Upper lobe of left lung (tissue), 6 donors: ENCODE results near the gene PTK6. TPM values are rescaled to one million over a fixed set of nuclear protein-coding genes. Genes with fewer than 3 reads are reported as not detected.

Source experiments
- ATAC-seq, 2 donors: fragments of 200-7000 bp; cut with Tn5 transposase; one replicate each; pipeline ENCODE4 v1.9.1; 2022; ENCODE audit warnings: mild to moderate bottlenecking in 2 of 2, moderate library complexity in 2 of 2; ENCODE audit not compliant: low FRiP score in 2 of 2
- DNase-seq, 2 donors: peaks; one replicate each; pipeline ENCODE4 v3.0.0-alpha.2; 2019 to 2020
- H3K27ac ChIP-seq, 4 donors: fragments of 200-600 bp; sonication (generic); one replicate each; pipeline ENCODE4 v1.5.1; 2016 to 2019
- H3K27me3 ChIP-seq, 4 donors: fragments of 200-600 bp; sonication (generic); one replicate each; pipeline ENCODE4 v1.5.1; 2017 to 2019
- H3K36me3 ChIP-seq, 4 donors: fragments of 200-600 bp; sonication (generic); one replicate each; pipeline ENCODE4 v1.5.1; 2016 to 2019
- H3K4me1 ChIP-seq, 4 donors: fragments of 200-600 bp; sonication (generic); one replicate each; pipeline ENCODE4 v1.5.1; 2018 to 2019
- H3K4me3 ChIP-seq, 4 donors: fragments of 200-600 bp; sonication (generic); one replicate each; pipeline ENCODE4 v1.5.1; 2017 to 2019; ENCODE audit warnings: mild to moderate bottlenecking in 2 of 4, moderate library complexity in 1 of 4
- H3K9me3 ChIP-seq, 4 donors: fragments of 200-600 bp; sonication (generic); one replicate each; pipeline ENCODE4 v1.5.1; 2018 to 2019
- CTCF ChIP-seq, 6 experiments: fragments of 450-650 bp in 4 of 6; fragments of 200-600 bp in 2 of 6; sonication (generic) in 2 of 6; IDR thresholded peaks; one replicate each; pipeline ENCODE4 v1.5.1; 2016 to 2019; ENCODE audit warnings: antibody characterized with exemption in 6 of 6
- EP300 ChIP-seq, 4 donors: sonication (generic); formaldehyde crosslinking; IDR thresholded peaks; one replicate each; pipeline ENCODE4 v1.5.1; 2017; ENCODE audit warnings: antibody characterized with exemption in 4 of 4, control low read depth in 2 of 4
- POLR2A ChIP-seq, 4 donors: fragments of 450-650 bp; IDR thresholded peaks; one replicate each; pipeline ENCODE4 v1.5.1; 2016 to 2017; ENCODE audit warnings: antibody characterized with exemption in 4 of 4, mild to moderate bottlenecking in 2 of 4
- POLR2AphosphoS5 ChIP-seq, 2 donors: sonication (generic); formaldehyde crosslinking; IDR thresholded peaks; one replicate each; pipeline ENCODE4 v1.5.1; 2017; ENCODE audit warnings: antibody characterized with exemption in 2 of 2
- WGBS, 2 donors: methylation state at CpG; one replicate each; pipeline ENCODE4 v1.1.5; 2017 to 2018; 5-methylcytosine and 5-hydroxymethylcytosine counted together
- total RNA-seq, 6 donors: library from RNA; depleted of rRNA in 4 of 6; stranded (reverse); fragments of >200 nt in 4 of 6; gene quantifications; one replicate each; pipeline versions ENCODE4 v1.1.0 to v1.2.1, GENCODE V29; 2016 to 2021
- donor health status: DM: no; HTN: no; CAD: no; lungs with moderate emphysema.
- donor health status: DM: no; HTN: yes; CAD: no; lungs with severe emphysema.

Gene PTK6
- total RNA-seq, 6 donors from 2014 or later: 3.3 to 9.8 (median 6.0) TPM

GRCh38 chr20:63542696-63543095 lies 5.5 kb upstream of the PTK6 start:
- H3K36me3 ChIP-seq: no peaks in the 10 kb centered on the region
- H3K9me3 ChIP-seq: no peaks in the 10 kb centered on the region
- H3K27me3 ChIP-seq: peaks cover 0 to 15% (median 1%) of the 10 kb centered on the region in 4 donors
- ATAC-seq: no peak
- no peak overlapping the region for H3K27ac ChIP-seq
- no peak for TF ChIP-seq POLR2AphosphoS5 (IDR thresholded peaks at IDR 0.05)
- H3K4me1 ChIP-seq: peaks cover 11 to 21% (median 12%) of the 10 kb centered on the region in 4 donors
- H3K4me3 ChIP-seq: no peak overlapping the region
- peak in 1 of 2 donors; percentile 72 for DNase-seq
- WGBS, 2 donors: 90% methylated on average over 7 to 10 of the region's 10 CpGs

- Histone ChIP-seq H3K36me3 (no peaks in the 10 kb centered on the region), H3K4me1 (peaks cover 12 to 22% (median 17%) of the 10 kb centered on the region in 4 donors), H3K27ac (no peak overlapping the region), H3K9me3 (no peaks in the 10 kb centered on the region), H3K27me3 (peaks cover 0 to 9% (median 0%) of the 10 kb centered on the region in 4 donors), H3K4me3 (no peak overlapping the region)
- no peak for ATAC-seq
- TF ChIP-seq POLR2AphosphoS5 (IDR thresholded peaks at IDR 0.05) (no peak), EP300 (IDR thresholded peaks at IDR 0.05) (no peak), POLR2A (IDR thresholded peaks at IDR 0.05) (peak in 1 of 4 donors; percentile 13)
- DNase-seq: peak; percentile 37 to 83
- 89 to 93% methylated on average over 3 to 24 of the region's 36 CpGs for WGBS, 2 donors
Observed at GRCh38 chr20:63542031-63542559, 4.9 kb upstream of the PTK6 start.

- ATAC-seq (no peak), DNase-seq (peak in 1 of 2 donors; percentile 84)
- peaks cover 0 to 4% (median 0%) of the 10 kb centered on the region in 4 donors for H3K27me3 ChIP-seq
- peaks cover 17 to 28% (median 23%) of the 10 kb centered on the region in 4 donors for H3K4me1 ChIP-seq
- H3K36me3 ChIP-seq: no peaks in the 10 kb centered on the region
- H3K27ac ChIP-seq: no peak overlapping the region
- 94% methylated on average over 28 of the region's 28 CpGs; no CpG with 5 or more reads in 1 of the 2 donors for WGBS, 2 donors
- H3K4me3 ChIP-seq: no peak overlapping the region
- H3K9me3 ChIP-seq: no peaks in the 10 kb centered on the region
- TF ChIP-seq POLR2AphosphoS5 (IDR thresholded peaks at IDR 0.05) (no peak), CTCF (IDR thresholded peaks at IDR 0.05) (no peak), POLR2A (IDR thresholded peaks at IDR 0.05) (no peak), EP300 (IDR thresholded peaks at IDR 0.05) (no peak)
Observed at GRCh38 chr20:63541371-63541770, 4.2 kb upstream of the PTK6 start.

- no peaks in the 10 kb centered on the region for H3K9me3 ChIP-seq
- H3K27me3 ChIP-seq: no peaks in the 10 kb centered on the region
- peak in 1 of 2 donors; percentile 84 for DNase-seq
- peaks cover 17 to 28% (median 24%) of the 10 kb centered on the region in 4 donors for H3K4me1 ChIP-seq
- TF ChIP-seq EP300 (IDR thresholded peaks at IDR 0.05) (no peak), CTCF (IDR thresholded peaks at IDR 0.05) (no peak), POLR2A (IDR thresholded peaks at IDR 0.05) (no peak), POLR2AphosphoS5 (IDR thresholded peaks at IDR 0.05) (no peak)
- H3K36me3 ChIP-seq: no peaks in the 10 kb centered on the region
- WGBS, 2 donors: 62 to 72% methylated on average over 5 to 35 of the region's 49 CpGs
- no peak for ATAC-seq
- H3K4me3 ChIP-seq: no peak overlapping the region
- no peak overlapping the region for H3K27ac ChIP-seq
Observed at GRCh38 chr20:63540417-63541186, 3.4 kb upstream of the PTK6 start.

GRCh38 chr20:63539441-63540370 lies 2.5 kb upstream of the PTK6 start:
- H3K9me3 ChIP-seq: no peaks in the 10 kb centered on the region
- ATAC-seq: no peak
- TF ChIP-seq POLR2AphosphoS5 (IDR thresholded peaks at IDR 0.05) (no peak), CTCF (IDR thresholded peaks at IDR 0.05) (no peak), EP300 (IDR thresholded peaks at IDR 0.05) (no peak), POLR2A (IDR thresholded peaks at IDR 0.05) (no peak)
- no peaks in the 10 kb centered on the region for H3K27me3 ChIP-seq
- no peak overlapping the region for H3K27ac ChIP-seq
- DNase-seq: peak in 1 of 2 donors; percentile 74
- no peaks in the 10 kb centered on the region for H3K36me3 ChIP-seq
- H3K4me1 ChIP-seq: peaks cover 17 to 36% (median 25%) of the 10 kb centered on the region in 4 donors
- 91 to 93% methylated on average over 9 to 29 of the region's 29 CpGs for WGBS, 2 donors
- H3K4me3 ChIP-seq: no peak overlapping the region
